ENCODE measurements around the gene KITLG. TPM values are rescaled to one million over a fixed set of nuclear protein-coding genes. Genes with fewer than 3 reads are reported as not detected.

The KITLG gene
- polyA plus RNA-seq, 1 donor (not counting 4 experiments of a cell fraction or from before 2014, with no cell fraction given) = 21.2 TPM

- H3K9me3 ChIP-seq (ENCODE audit: control insufficient read depth, low read depth, low read length) = no peaks in the 10 kb centered on the region
- FAIRE-seq (no peak), DNase-seq (ENCODE audit: low read depth, low spot score) (no peak)
- peak overlapping the region; percentile 83 for H3K9ac ChIP-seq (ENCODE audit: control insufficient read depth, extremely low read depth, insufficient read depth, low read length)
- H2AFZ ChIP-seq (ENCODE audit: control insufficient read depth, low read length) = peak overlapping the region; percentile 93
- H3K36me3 ChIP-seq (ENCODE audit: control insufficient read depth in 2 of 2, extremely low read depth in 1 of 2, insufficient read depth in 2 of 2, low read length in 2 of 2) = no peaks in the 10 kb centered on the region
- H3K79me2 ChIP-seq (ENCODE audit: control insufficient read depth, insufficient read depth, low read length) = peaks cover 55% of the 10 kb centered on the region
- H3K4me1 ChIP-seq (ENCODE audit: control insufficient read depth, extremely low read depth, insufficient read depth, low read length) = peaks cover 41% of the 10 kb centered on the region
- peak overlapping the region; percentile 77 for H3K27ac ChIP-seq (ENCODE audit: control insufficient read depth, insufficient read depth, low read length)
- no peaks in the 10 kb centered on the region for H3K27me3 ChIP-seq (ENCODE audit: control insufficient read depth, extremely low read depth, insufficient read depth, low read length)
- dilution Hi-C loops (cut with MboI; ENCODE audit: extremely low pct_ligation_motif_present, low sequenced_read_pairs) = no loop called here
- TF ChIP-seq CTCF (optimal IDR thresholded peaks at IDR 0.05 in 1 of 3, IDR thresholded peaks at IDR 0.05 in 1 of 3, conservative IDR thresholded peaks at IDR 0.05 in 1 of 3; ENCODE audit: extremely low read depth in 1 of 3, insufficient read depth in 2 of 3, low read length in 3 of 3) (peak; percentile 38 to 57 (median 44)), EZH2 (IDR thresholded peaks at IDR 0.05; ENCODE audit: low read length) (no peak)
- no peaks in the 10 kb centered on the region for H4K20me1 ChIP-seq (ENCODE audit: control insufficient read depth, extremely low read depth, insufficient read depth, low read length)
- no peaks in the 10 kb centered on the region for H3K9me1 ChIP-seq (ENCODE audit: control insufficient read depth, extremely low read depth, insufficient read depth, low read length)
- peak overlapping the region; percentile 72 for H3K4me2 ChIP-seq (ENCODE audit: control insufficient read depth, extremely low read depth, insufficient read depth, low read depth, low read length)
- peak overlapping the region; percentile 73 to 95 (median 84) for H3K4me3 ChIP-seq (ENCODE audit: control insufficient read depth in 2 of 3, extremely low read depth in 1 of 3, insufficient read depth in 2 of 3, low read depth in 1 of 3, low read length in 3 of 3)
These were observed 1.1 kb downstream of the KITLG start for GRCh38 chr12:88579161-88579517.

GRCh38 chr12:88578276-88579160 is 1.8 kb downstream of the KITLG start:
- TF ChIP-seq EZH2 (IDR thresholded peaks at IDR 0.05; ENCODE audit: low read length) (no peak), CTCF (optimal IDR thresholded peaks at IDR 0.05 in 1 of 3, IDR thresholded peaks at IDR 0.05 in 1 of 3, conservative IDR thresholded peaks at IDR 0.05 in 1 of 3; ENCODE audit: extremely low read depth in 1 of 3, insufficient read depth in 2 of 3, low read length in 3 of 3) (no peak)
- H3K27me3 ChIP-seq (ENCODE audit: control insufficient read depth, extremely low read depth, insufficient read depth, low read length) = no peaks in the 10 kb centered on the region
- H3K79me2 ChIP-seq (ENCODE audit: control insufficient read depth, insufficient read depth, low read length) = peaks cover 61% of the 10 kb centered on the region
- no peaks in the 10 kb centered on the region for H3K36me3 ChIP-seq (ENCODE audit: control insufficient read depth in 2 of 2, extremely low read depth in 1 of 2, insufficient read depth in 2 of 2, low read length in 2 of 2)
- no peak for DNase-seq (ENCODE audit: low read depth, low spot score)
- dilution Hi-C loops (cut with MboI; ENCODE audit: extremely low pct_ligation_motif_present, low sequenced_read_pairs) = no loop called here
- H3K4me3 ChIP-seq (ENCODE audit: control insufficient read depth in 2 of 3, extremely low read depth in 1 of 3, insufficient read depth in 2 of 3, low read depth in 1 of 3, low read length in 3 of 3) = peak overlapping the region; percentile 73 to 95 (median 84)
- H3K9me1 ChIP-seq (ENCODE audit: control insufficient read depth, extremely low read depth, insufficient read depth, low read length) = no peaks in the 10 kb centered on the region
- no peaks in the 10 kb centered on the region for H3K9me3 ChIP-seq (ENCODE audit: control insufficient read depth, low read depth, low read length)
- peaks cover 43% of the 10 kb centered on the region for H3K4me1 ChIP-seq (ENCODE audit: control insufficient read depth, extremely low read depth, insufficient read depth, low read length)
- H2AFZ ChIP-seq (ENCODE audit: control insufficient read depth, low read length) = peak overlapping the region; percentile 41
- H3K4me2 ChIP-seq (ENCODE audit: control insufficient read depth, extremely low read depth, insufficient read depth, low read depth, low read length) = peak overlapping the region; percentile 72
- H3K27ac ChIP-seq (ENCODE audit: control insufficient read depth, insufficient read depth, low read length) = peak overlapping the region; percentile 77
- H3K9ac ChIP-seq (ENCODE audit: control insufficient read depth, extremely low read depth, insufficient read depth, low read length) = peak overlapping the region; percentile 83
- H4K20me1 ChIP-seq (ENCODE audit: control insufficient read depth, extremely low read depth, insufficient read depth, low read length) = no peaks in the 10 kb centered on the region
- peak; percentile 69 for FAIRE-seq

Data from keratinocyte (primary cell).